Thyroid gland (tissue), 4 donors: ENCODE data around the gene PYGO1.
"Not testable (repeated sequence)": the region's sequence is repeated elsewhere in the genome, so short reads cannot be mapped to it uniquely, and the experiment has no call there.

Experiments used
- CTCF ChIP-seq, 6 experiments: fragments of 200-600 bp in 3 of 6; fragments of 450-650 bp in 3 of 6; sonication (generic) in 3 of 6; IDR thresholded peaks; one replicate each; pipeline ENCODE4 v1.5.1; 2016 to 2019; ENCODE audit warnings: antibody characterized with exemption in 6 of 6, mild to moderate bottlenecking in 2 of 6, inconsistent platforms in 1 of 6, moderate library complexity in 1 of 6
- POLR2A ChIP-seq, 2 donors: fragments of 450-650 bp; IDR thresholded peaks; one replicate each; pipeline ENCODE4 v1.6.1; 2017; ENCODE audit warnings: antibody characterized with exemption in 2 of 2, mild to moderate bottlenecking in 2 of 2, moderate library complexity in 1 of 2

- not testable (repeated sequence) for TF ChIP-seq CTCF, POLR2A (IDR thresholded peaks at IDR 0.05)
Observed at GRCh38 chr15:55593019-55593418, 4.9 kb upstream of the PYGO1 start.
